Measurements from ENCODE around the gene PUSL1.

GRCh38 chr1:1333551-1334241, 25.3 kb downstream of the PUSL1 start:
- TF ChIP-seq CTCF (conservative IDR thresholded peaks at IDR 0.05) (no peak), EZH2 (IDR thresholded peaks at IDR 0.05; ENCODE audit: low read depth) (no peak)
